Skeletal muscle tissue (tissue), 4 donors: ENCODE measurements around the gene BRD1. TPM values are rescaled to one million over a fixed set of nuclear protein-coding genes. Genes with fewer than 3 reads are reported as not detected.
"Not testable (repeated sequence)": the region's sequence is repeated elsewhere in the genome, so short reads cannot be mapped to it uniquely, and the experiment has no call there.

Experiments
- H3K27ac ChIP-seq: one replicate; pipeline ENCODE4 v1.7.0; 2013; ENCODE audit warnings: mild to moderate bottlenecking, low read depth, low read length, inconsistent platforms
- H3K27me3 ChIP-seq, 3 donors: one replicate each; pipeline ENCODE4 v1.7.0; 2013; ENCODE audit warnings: low read length in 3 of 3; ENCODE audit not compliant: control insufficient read depth in 3 of 3, insufficient read depth in 3 of 3
- H3K36me3 ChIP-seq, 3 donors: one replicate each; pipeline ENCODE4 v1.7.0; 2013; ENCODE audit warnings: low read length in 3 of 3; ENCODE audit not compliant: control insufficient read depth in 3 of 3, insufficient read depth in 3 of 3
- H3K4me1 ChIP-seq, 3 donors: one replicate each; pipeline ENCODE4 v1.7.0; 2013; ENCODE audit warnings: low read length in 3 of 3, mild to moderate bottlenecking in 3 of 3; ENCODE audit not compliant: control insufficient read depth in 3 of 3, insufficient read depth in 3 of 3
- H3K4me3 ChIP-seq, 3 donors: one replicate each; pipeline ENCODE4 v1.7.0; 2013; ENCODE audit warnings: low read length in 3 of 3
- H3K9ac ChIP-seq, 3 donors: one replicate each; pipeline ENCODE4 v1.7.0; 2013; ENCODE audit warnings: low read length in 3 of 3, mild to moderate bottlenecking in 3 of 3, moderate library complexity in 2 of 3, low read depth in 1 of 3
- H3K9me3 ChIP-seq, 3 donors: one replicate each; pipeline ENCODE4 v1.7.0; 2013; ENCODE audit warnings: low read length in 3 of 3; ENCODE audit not compliant: control insufficient read depth in 3 of 3
- total RNA-seq: library from RNA; depleted of rRNA; stranded (reverse); fragments of >200 nt; gene quantifications from one replicate; pipeline ENCODE4 v1.2.3, GENCODE V29; 2014
- donor health status: Osteomylitis.

The BRD1 gene
- total RNA-seq, 1 donor from 2014 or later: 27.1 TPM

GRCh38 chr22:49853981-49854831 is 26.5 kb upstream of the BRD1 start:
- peak overlapping the region; percentile 77 to 84 (median 83) for H3K9ac ChIP-seq
- no peaks in the 10 kb centered on the region for H3K9me3 ChIP-seq
- peaks cover 16 to 26% (median 16%) of the 10 kb centered on the region in 3 donors for H3K27me3 ChIP-seq
- H3K36me3 ChIP-seq: peaks cover 0 to 4% (median 0%) of the 10 kb centered on the region in 3 donors
- peak overlapping the region; percentile 25 for H3K27ac ChIP-seq
- H3K4me1 ChIP-seq: peaks cover 16 to 24% (median 17%) of the 10 kb centered on the region in 3 donors
- H3K4me3 ChIP-seq: peak overlapping the region; percentile 74 to 87 (median 84)

DNA sequence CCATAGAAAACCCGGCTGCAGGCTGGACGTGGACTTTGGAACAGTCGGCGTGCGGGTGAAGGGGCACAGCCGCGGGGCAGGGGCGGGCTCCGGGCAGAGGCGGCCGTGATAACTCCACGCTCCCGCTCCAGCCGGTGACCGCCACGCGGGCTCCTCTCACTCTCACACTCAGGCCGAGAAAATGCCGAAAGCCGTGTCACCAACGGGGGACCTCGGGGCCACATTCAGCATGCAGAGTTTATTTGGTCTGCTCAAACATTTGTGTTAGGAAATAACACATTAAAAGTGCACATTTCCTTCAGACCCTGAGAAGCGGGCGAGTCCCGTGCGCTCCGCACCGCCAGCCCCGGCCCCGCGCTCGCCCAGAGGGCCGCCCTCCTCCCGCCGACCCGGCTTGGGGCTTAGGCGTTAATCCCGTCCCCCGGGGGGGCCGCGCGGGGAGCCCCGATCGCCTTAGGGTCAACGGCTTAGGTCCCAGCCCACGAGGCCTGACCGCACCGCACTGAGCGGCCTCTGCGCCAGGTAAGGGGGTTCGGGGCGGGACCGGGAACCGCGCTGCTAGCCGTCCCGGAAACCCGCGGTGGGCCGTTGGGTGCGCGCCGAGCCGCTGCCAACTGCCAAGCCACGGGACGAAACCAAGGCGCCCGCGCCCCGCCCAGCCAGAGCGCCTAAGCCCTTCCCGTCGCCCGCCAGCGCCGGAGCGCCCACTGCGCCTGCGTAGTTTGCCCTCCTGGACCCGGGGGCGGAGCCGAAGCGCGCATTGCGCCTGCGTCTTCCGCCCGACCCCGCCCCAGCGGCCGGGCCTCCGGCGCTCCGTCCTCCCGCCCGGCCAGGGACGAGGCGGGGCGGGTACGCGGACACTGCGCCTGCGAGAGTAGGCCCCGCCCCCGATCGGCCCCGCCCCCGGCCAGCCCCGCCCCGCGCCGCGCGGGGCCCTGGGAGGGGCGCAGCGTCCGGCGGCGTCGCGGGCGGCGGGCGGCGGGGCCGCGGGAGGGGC is 25.5 kb upstream of the BRD1 start, which contains the start of gene ZBED4:
ZBED4 (plus strand) TSS at position 947 of the 997 bp plus-strand sequence. CDS start 29,819 bp downstream, outside the sequence.
- H3K27ac ChIP-seq: peak within 1 kb of the TSS; percentile 84
- peak within 1 kb of the TSS; percentile 77 to 89 (median 83) for H3K9ac ChIP-seq
- H3K27me3 ChIP-seq: peaks cover 16 to 34% (median 26%) of the 10 kb centered on the region in 3 donors
- H3K36me3 ChIP-seq: peaks cover 0 to 2% (median 0%) of the 10 kb centered on the region in 3 donors
- peak within 1 kb of the TSS; percentile 81 to 87 (median 84) for H3K4me3 ChIP-seq
- H3K9me3 ChIP-seq: no peaks in the 10 kb centered on the region
- peaks cover 16 to 24% (median 19%) of the 10 kb centered on the region in 3 donors for H3K4me1 ChIP-seq

DNA sequence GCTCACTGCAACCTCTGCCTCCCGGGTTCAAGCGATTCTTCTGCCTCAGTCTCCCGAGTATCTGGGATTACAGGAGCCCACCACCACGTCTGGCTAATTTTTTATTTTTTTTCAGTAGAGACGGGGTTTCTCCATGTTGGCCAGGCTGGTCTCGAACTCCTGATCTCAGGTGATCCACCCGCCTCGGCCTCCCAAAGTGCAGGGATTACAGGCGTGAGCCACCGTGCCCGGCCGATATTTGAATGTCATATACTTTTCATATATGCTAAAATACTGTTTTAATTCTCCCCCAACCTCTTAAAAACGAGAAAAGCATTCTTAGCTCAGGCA is 24.9 kb upstream of the BRD1 start:
- H3K27me3 ChIP-seq: peaks cover 22 to 41% (median 32%) of the 10 kb centered on the region in 3 donors
- peak overlapping the region; percentile 84 for H3K27ac ChIP-seq
- H3K36me3 ChIP-seq, H3K9me3 ChIP-seq: not testable (repeated sequence)
- peak overlapping the region; percentile 74 to 89 (median 78) for H3K9ac ChIP-seq
- H3K4me3 ChIP-seq: peak overlapping the region; percentile 71 to 82 (median 81)
- peaks cover 18 to 24% (median 19%) of the 10 kb centered on the region in 3 donors for H3K4me1 ChIP-seq

GRCh38 chr22:49850959-49851802 is 23.5 kb upstream of the BRD1 start:
- peaks cover 25 to 47% (median 37%) of the 10 kb centered on the region in 3 donors for H3K27me3 ChIP-seq

GRCh38 chr22:49850021-49850911 is 22.6 kb upstream of the BRD1 start:
- H3K9ac ChIP-seq: no peak overlapping the region
- H3K27ac ChIP-seq: no peak overlapping the region
- H3K9me3 ChIP-seq: no peaks in the 10 kb centered on the region
- peaks cover 25 to 55% (median 42%) of the 10 kb centered on the region in 3 donors for H3K27me3 ChIP-seq
- no peaks in the 10 kb centered on the region for H3K36me3 ChIP-seq
- no peak overlapping the region for H3K4me3 ChIP-seq
- H3K4me1 ChIP-seq: peaks cover 12 to 14% (median 12%) of the 10 kb centered on the region in 3 donors

More at GRCh38 chr22:49850959-49851802, 23.5 kb upstream of the BRD1 start:
- peaks cover 18 to 23% (median 19%) of the 10 kb centered on the region in 3 donors for H3K4me1 ChIP-seq
- no peaks in the 10 kb centered on the region for H3K36me3 ChIP-seq
- no peaks in the 10 kb centered on the region for H3K9me3 ChIP-seq
- no peak overlapping the region for H3K9ac ChIP-seq
- H3K27ac ChIP-seq: no peak overlapping the region
- no peak overlapping the region for H3K4me3 ChIP-seq

GRCh38 chr22:49849161-49850020 is 21.7 kb upstream of the BRD1 start:
- H3K4me3 ChIP-seq: no peak overlapping the region
- no peaks in the 10 kb centered on the region for H3K36me3 ChIP-seq
- peaks cover 4 to 7% (median 5%) of the 10 kb centered on the region in 3 donors for H3K4me1 ChIP-seq
- peaks cover 25 to 60% (median 47%) of the 10 kb centered on the region in 3 donors for H3K27me3 ChIP-seq
- H3K27ac ChIP-seq: no peak overlapping the region
- H3K9ac ChIP-seq: no peak overlapping the region
- H3K9me3 ChIP-seq: no peaks in the 10 kb centered on the region

- Histone ChIP-seq H3K36me3 (no peaks in the 10 kb centered on the region), H3K27me3 (peaks cover 25 to 60% (median 47%) of the 10 kb centered on the region in 3 donors), H3K27ac (no peak overlapping the region), H3K4me1 (peaks cover 2 to 5% (median 3%) of the 10 kb centered on the region in 3 donors), H3K9ac (no peak overlapping the region), H3K9me3 (no peaks in the 10 kb centered on the region), H3K4me3 (peak overlapping the region in 2 of 3 donors; percentile 21 to 45)
These were observed 21.1 kb upstream of the BRD1 start for GRCh38 chr22:49848690-49849160.
